HG03342 (cell line): ENCODE data around the gene PPP2R2B.

ENCODE experiments used
- ATAC-seq: cut with Tn5 transposase; IDR thresholded peaks from one replicate; pipeline ENCODE4 v1.9.1; 2021; ENCODE audit warnings: mild to moderate bottlenecking, moderate library complexity; ENCODE audit not compliant: unreplicated experiment

Gene PPP2R2B

GRCh38 chr5:146667633-146668272, 210.8 kb downstream of the PPP2R2B start:
- ATAC-seq = no peak

- ATAC-seq = no peak
Observed at GRCh38 chr5:146662229-146662628, 216.3 kb downstream of the PPP2R2B start.

GRCh38 chr5:146660376-146660960, 218.1 kb downstream of the PPP2R2B start:
- no peak for ATAC-seq

- no peak for ATAC-seq
Observed at GRCh38 chr5:146659961-146660360, 218.6 kb downstream of the PPP2R2B start.

- ATAC-seq = no peak
Observed at GRCh38 chr5:146656703-146657102, 221.9 kb downstream of the PPP2R2B start.

DNA sequence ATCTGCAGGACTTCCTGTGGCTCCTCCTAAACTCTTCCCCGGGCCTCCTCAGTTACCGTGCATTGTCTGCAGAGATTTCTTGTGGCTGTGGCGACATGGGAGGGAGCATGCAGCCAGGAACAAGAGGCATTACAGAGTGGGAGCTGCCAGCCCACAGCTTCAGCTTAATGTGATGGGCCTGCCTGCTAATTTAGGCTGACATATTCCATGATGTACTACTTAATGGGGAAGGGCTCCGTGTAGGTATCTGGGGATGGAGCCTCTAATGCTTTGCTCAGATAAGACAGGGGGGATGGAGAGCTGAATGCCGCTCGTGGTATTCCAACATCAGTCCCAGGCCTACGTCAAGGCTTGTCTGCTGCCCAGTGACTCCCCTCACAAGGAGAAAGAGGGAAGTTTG, 225.0 kb downstream of the PPP2R2B start:
- no peak for ATAC-seq

- no peak for ATAC-seq
Observed at GRCh38 chr5:146652547-146652946, 226.0 kb downstream of the PPP2R2B start.

DNA sequence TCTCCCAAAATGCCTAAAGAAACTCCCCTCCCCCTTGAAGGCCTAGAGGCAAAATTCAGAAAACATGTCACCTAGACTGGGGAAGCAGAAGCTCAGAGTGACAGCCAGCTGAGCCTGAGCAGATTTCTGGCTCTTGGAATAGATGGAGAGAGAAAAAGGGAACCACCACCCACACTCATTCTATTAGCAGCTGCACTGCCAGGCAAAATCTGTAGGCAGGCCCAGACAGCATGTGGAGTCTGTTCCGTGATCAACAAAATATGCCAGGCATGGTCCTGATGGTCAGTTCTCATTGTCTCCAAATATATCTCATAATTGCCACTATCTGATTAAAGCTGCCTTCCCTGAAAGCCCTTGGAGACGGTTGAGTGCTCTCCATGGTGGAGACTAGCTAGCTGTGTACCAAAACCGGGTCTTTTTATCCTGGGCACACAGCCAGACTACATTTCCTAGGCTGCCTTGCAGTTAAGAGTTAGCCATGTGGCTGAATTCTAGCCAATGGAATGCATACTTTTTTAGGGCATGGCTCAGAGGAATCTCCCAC, 230.8 kb downstream of the PPP2R2B start:
- ATAC-seq = no peak

DNA sequence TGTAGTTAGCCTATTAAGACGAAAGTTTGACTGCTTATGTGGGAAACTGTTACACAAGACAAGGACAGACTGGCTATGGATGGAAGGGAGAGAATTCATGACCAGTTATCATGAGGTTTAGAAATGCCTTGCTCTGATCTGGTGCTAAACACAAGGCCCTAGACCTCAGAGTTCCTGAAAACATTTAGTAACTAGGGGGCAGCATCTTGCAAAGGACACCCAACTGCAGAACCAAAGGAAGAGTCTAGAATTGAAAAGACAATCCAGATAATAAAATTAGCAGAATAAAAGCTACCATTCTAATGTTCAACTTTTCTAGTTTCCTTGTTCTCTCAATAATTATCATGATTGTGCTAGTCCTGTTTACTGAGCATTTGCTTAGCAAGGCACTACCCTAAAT, 232.1 kb downstream of the PPP2R2B start:
- no peak for ATAC-seq

DNA sequence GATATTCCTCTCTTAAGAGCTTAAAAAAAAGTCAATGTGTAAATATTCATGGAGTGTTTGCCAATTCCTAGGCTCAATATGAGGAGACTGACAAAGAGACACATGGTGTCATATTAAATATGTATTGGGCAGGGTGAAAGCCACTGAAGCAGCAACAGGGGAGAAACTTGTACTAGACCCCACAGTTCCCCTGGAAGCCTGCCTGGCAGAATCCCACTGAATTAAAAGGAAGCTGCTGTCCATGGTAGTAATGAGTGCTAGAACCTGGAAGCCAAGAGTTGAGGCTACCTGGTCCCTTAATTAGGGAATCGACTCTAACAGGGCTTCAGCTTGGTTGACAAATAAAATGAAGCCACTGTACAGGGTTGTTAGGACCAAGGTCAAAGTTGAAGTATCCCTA, 233.2 kb downstream of the PPP2R2B start:
- ATAC-seq = no peak

- no peak for ATAC-seq
Observed at GRCh38 chr5:146644831-146645230, 233.7 kb downstream of the PPP2R2B start.

GRCh38 chr5:146643776-146644175, 234.8 kb downstream of the PPP2R2B start:
- ATAC-seq = no peak

- ATAC-seq = no peak
Observed at GRCh38 chr5:146642410-146642809, 236.1 kb downstream of the PPP2R2B start.

- no peak for ATAC-seq
Observed at GRCh38 chr5:146641941-146642340, 236.6 kb downstream of the PPP2R2B start.

DNA sequence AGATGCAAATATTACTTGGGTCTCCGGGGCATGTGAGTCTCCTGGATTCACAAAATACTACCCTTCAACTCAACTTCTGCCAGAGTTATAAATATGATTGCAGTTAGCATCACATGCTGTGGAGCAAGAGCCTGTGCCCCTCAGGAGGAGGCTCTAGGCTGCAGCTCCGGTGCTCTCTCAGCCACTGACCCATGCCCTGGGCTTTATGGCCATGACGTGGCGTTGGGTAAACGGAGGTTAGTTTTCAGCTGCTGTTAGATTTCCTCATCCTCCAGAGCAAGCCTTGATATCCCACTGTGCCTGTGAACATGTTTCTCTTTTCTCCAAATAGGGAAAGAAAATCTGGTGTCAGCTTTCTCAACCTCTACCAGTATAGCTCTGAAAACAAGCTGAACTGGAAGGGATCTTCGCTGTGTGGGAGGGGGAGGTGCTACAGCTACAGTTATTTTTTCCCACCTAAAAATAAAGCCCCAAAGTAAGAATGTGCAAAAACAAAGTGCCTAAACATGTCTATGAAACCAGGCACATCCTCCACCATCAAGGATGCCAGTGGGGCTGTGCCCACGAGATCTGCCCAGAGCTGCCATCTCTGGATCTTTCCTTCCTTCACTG, 238.2 kb downstream of the PPP2R2B start:
- ATAC-seq = no peak

DNA sequence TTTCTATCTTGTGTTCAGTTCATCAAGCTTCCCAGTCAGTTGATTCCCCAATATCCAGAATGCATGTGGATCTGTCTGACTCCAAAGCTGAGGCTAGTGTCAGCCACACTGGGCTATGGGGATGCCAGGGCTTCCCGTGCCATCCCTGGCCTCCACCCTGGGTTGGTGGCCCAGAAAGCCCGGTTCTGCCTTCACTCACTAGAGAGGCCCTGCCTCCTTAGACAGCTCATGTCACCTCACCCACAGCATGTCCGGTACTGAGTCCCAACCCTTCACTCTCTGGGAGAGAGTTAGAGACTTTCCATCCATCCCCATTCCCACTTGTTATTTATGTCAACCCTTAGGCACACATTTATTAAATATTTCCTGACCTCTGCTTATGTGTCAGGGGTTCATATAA, 243.1 kb downstream of the PPP2R2B start:
- no peak for ATAC-seq

DNA sequence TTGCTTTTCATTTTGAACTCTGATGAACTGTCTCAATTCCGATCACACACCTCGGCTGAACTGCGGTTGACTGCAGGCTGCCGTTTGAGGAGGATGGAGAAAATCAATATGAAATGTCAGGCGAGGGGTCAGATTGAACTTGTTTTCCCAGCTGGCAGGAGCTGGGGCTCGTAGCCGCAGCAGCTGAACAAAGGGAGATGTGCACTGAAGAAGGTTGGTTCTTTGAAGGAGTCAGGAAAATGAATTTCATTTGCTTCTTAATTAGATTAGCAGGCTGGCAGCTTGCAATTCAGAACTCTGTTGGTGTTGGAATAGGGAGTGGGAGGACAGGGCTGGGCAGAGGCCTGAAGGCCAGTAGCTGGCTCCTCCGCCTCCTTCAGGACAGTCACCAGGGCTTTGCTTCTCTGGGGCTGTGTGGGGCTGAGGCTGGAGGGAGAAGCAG, 245.2 kb downstream of the PPP2R2B start:
- ATAC-seq = no peak

GRCh38 chr5:146632620-146633322, 245.8 kb downstream of the PPP2R2B start:
- ATAC-seq = no peak

- ATAC-seq = no peak
Observed at GRCh38 chr5:146630472-146630871, 248.1 kb downstream of the PPP2R2B start.

DNA sequence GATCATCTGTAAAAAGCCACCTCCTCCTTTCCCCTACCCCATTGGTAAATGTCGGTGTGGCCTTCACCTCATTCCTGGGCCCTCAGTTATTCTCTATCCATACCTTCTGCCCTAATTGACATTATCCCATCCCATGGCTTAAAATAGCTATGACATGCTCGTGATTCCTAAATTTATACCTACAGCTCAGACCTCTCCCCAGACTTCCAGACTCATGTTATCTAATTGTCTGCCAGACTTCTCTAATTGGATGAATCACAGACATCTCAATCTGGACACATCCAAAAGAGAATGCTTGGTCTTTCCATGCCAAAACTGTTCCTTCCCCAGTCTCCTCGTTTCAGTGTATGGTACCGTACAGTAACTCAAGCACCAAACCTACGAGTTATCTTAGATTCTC, 249.6 kb downstream of the PPP2R2B start:
- ATAC-seq = no peak

- no peak for ATAC-seq
Observed at GRCh38 chr5:146626936-146627335, 251.6 kb downstream of the PPP2R2B start.

DNA sequence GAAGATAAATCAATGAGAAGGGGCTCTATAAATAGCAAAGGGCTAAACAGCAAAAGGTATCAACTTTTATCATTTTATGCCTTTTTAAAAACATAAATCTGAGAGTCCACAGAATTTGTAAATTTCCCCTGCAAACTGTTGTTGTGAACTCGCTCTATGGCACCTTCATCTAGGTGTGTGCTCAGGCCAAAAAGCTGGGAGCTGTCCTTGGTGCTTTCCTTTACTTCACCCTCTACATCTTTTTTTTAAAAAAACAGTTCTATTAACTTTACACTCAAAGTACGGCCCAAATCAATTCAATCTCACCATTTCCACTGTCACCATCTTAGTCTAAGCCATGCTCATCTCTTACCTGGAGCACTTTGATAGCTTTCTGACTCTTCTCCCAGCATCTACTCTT, 254.4 kb downstream of the PPP2R2B start:
- no peak for ATAC-seq
